HCT116 (cell line): ENCODE measurements around the gene CMIP.

Experiments
- CEBPB ChIP-seq: IDR thresholded peaks from 2 replicates; pipeline ENCODE4 v1.6.1; 2012; ENCODE audit warnings: low read depth
- POLR2A ChIP-seq: IDR thresholded peaks from 2 replicates; pipeline ENCODE4 v1.7.0; 2011; ENCODE audit warnings: borderline replicate concordance; ENCODE audit not compliant: insufficient read depth, insufficient read length; ENCODE audit errors: extremely low read depth
- SIN3A ChIP-seq: IDR thresholded peaks from 2 replicates; pipeline ENCODE4 v1.6.1; 2012; ENCODE audit warnings: low read depth
- SP1 ChIP-seq: IDR thresholded peaks from 2 replicates; pipeline ENCODE4 v1.6.1; 2012; ENCODE audit warnings: low read depth
- TCF7L2 ChIP-seq: IDR thresholded peaks from 2 replicates; pipeline ENCODE4 v1.7.0; 2011; ENCODE audit warnings: borderline replicate concordance, inconsistent platforms; ENCODE audit not compliant: insufficient read depth, insufficient read length; ENCODE audit errors: extremely low read depth
- YY1 ChIP-seq: IDR thresholded peaks from 2 replicates; pipeline ENCODE4 v1.6.1; 2011; ENCODE audit warnings: low read length, low read depth, moderate library complexity, mild to moderate bottlenecking; ENCODE audit not compliant: insufficient replicate concordance; ENCODE audit errors: extremely low read depth
- ZNF274 ChIP-seq: fragments of 200-500 bp; sonication (Bioruptor generic); IDR thresholded peaks from 2 replicates; pipeline ENCODE4 v1.6.1; 2014; ENCODE audit warnings: mild to moderate bottlenecking, low read depth, low read length, inconsistent platforms
- TF ChIP-seq, protein P1 (sequence below), 3 experiments: fragments of 200-600 bp in 1 of 3; sonication (generic) in 1 of 3; IDR thresholded peaks in 2 of 3; conservative IDR thresholded peaks in 1 of 3; 2 replicates each; pipeline ENCODE4 v1.5.1; 2012 to 2017; ENCODE audit warnings: low read depth in 2 of 3, low read length in 2 of 3, antibody characterized with exemption in 1 of 3, borderline replicate concordance in 1 of 3, control low read depth in 1 of 3, mild to moderate bottlenecking in 1 of 3, mixed read lengths in 1 of 3, mixed run types in 1 of 3, moderate library complexity in 1 of 3; ENCODE audit not compliant: insufficient read depth in 1 of 3
- TF ChIP-seq, protein P2 (sequence below): IDR thresholded peaks from 2 replicates; pipeline ENCODE4 v1.6.1; 2012; ENCODE audit warnings: low read depth

DNA sequence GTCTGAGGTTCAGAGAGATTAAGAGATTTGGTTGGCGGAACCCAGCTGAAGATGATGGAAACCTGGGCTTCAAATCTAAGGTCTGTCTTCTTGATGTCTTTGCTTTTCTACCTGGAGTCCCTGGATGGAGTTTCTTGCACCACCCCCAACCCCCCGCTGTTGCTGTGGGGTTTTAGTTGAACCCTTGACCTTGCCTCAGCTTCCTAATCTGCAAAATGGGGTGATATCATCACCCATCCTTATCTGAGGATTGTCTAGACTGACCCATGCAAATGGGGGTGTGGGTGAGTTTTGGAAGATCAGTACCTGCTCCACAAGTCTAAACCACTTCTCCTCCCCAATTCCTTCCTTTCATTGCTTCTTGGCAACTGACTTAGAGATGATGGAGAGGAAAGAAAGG is 9.0 kb upstream of the CMIP start:
- no peak for TF ChIP-seq CEBPB
- TF ChIP-seq ZNF274 = no peak
- TF ChIP-seq, protein P1, sequence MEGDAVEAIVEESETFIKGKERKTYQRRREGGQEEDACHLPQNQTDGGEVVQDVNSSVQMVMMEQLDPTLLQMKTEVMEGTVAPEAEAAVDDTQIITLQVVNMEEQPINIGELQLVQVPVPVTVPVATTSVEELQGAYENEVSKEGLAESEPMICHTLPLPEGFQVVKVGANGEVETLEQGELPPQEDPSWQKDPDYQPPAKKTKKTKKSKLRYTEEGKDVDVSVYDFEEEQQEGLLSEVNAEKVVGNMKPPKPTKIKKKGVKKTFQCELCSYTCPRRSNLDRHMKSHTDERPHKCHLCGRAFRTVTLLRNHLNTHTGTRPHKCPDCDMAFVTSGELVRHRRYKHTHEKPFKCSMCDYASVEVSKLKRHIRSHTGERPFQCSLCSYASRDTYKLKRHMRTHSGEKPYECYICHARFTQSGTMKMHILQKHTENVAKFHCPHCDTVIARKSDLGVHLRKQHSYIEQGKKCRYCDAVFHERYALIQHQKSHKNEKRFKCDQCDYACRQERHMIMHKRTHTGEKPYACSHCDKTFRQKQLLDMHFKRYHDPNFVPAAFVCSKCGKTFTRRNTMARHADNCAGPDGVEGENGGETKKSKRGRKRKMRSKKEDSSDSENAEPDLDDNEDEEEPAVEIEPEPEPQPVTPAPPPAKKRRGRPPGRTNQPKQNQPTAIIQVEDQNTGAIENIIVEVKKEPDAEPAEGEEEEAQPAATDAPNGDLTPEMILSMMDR (IDR thresholded peaks at IDR 0.05 in 2 of 3, conservative IDR thresholded peaks at IDR 0.05 in 1 of 3; ENCODE audit: borderline replicate concordance in 1 of 3, insufficient read depth in 1 of 3, low read depth in 2 of 3, low read length in 2 of 3) = no peak
- TF ChIP-seq, protein P2, sequence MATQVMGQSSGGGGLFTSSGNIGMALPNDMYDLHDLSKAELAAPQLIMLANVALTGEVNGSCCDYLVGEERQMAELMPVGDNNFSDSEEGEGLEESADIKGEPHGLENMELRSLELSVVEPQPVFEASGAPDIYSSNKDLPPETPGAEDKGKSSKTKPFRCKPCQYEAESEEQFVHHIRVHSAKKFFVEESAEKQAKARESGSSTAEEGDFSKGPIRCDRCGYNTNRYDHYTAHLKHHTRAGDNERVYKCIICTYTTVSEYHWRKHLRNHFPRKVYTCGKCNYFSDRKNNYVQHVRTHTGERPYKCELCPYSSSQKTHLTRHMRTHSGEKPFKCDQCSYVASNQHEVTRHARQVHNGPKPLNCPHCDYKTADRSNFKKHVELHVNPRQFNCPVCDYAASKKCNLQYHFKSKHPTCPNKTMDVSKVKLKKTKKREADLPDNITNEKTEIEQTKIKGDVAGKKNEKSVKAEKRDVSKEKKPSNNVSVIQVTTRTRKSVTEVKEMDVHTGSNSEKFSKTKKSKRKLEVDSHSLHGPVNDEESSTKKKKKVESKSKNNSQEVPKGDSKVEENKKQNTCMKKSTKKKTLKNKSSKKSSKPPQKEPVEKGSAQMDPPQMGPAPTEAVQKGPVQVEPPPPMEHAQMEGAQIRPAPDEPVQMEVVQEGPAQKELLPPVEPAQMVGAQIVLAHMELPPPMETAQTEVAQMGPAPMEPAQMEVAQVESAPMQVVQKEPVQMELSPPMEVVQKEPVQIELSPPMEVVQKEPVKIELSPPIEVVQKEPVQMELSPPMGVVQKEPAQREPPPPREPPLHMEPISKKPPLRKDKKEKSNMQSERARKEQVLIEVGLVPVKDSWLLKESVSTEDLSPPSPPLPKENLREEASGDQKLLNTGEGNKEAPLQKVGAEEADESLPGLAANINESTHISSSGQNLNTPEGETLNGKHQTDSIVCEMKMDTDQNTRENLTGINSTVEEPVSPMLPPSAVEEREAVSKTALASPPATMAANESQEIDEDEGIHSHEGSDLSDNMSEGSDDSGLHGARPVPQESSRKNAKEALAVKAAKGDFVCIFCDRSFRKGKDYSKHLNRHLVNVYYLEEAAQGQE = no peak
- TF ChIP-seq POLR2A = no peak
- no peak for TF ChIP-seq SIN3A
- no peak for TF ChIP-seq YY1
- TF ChIP-seq SP1 = no peak
- no peak for TF ChIP-seq TCF7L2
